HPDE6-E6E7 (cell line): ENCODE data around the gene LRBA.

Experiments
- DNase-seq: peaks from one replicate; pipeline ENCODE4 v3.0.0; 2011; ENCODE audit warnings: missing footprints; ENCODE audit errors: extremely low spot score

The LRBA gene

DNA sequence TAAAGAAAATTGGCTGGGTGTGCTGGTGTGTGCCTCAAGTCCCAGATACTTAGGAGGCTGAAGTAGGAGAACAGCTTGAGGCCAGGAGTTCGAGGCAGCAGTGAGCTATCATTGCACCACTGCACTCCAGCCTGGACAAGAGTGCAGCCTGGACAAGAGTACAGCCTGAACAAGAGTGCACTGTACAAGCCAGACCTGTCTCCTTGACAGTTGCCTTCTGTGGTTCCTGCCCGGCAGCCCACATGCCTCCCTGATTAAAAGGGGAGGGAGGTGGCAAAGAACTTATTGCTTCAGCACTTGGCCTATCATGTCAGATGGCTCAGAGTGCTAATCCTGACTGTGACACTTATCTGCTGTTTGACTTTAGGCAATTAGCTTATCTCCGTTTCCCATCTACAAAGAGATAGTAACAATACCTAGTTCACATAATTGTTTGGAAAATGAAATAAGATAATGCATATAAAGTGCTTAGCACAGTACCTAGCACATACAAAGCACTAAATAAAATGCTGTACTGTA is 687.8 kb downstream of the LRBA start:
- no peak for DNase-seq

DNA sequence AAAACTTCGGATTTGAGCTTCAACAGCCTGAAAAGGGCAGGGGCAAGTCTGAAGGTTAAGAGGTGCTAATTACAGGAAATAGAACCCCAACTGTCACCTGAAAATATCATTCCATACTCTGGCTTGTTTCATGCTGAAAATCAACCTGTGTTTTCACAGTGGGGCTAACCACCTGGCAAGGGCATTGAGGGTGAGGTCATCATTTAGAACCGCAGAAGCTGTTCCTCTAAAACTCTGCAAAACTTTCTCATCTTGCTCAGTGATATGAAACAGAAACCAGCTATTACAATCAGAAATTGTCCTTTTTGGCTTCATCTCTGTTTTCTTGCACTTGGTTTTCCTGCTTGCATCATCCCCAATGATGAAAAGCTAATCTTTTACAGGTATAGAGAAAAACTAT is 689.2 kb downstream of the LRBA start:
- no peak for DNase-seq

DNA sequence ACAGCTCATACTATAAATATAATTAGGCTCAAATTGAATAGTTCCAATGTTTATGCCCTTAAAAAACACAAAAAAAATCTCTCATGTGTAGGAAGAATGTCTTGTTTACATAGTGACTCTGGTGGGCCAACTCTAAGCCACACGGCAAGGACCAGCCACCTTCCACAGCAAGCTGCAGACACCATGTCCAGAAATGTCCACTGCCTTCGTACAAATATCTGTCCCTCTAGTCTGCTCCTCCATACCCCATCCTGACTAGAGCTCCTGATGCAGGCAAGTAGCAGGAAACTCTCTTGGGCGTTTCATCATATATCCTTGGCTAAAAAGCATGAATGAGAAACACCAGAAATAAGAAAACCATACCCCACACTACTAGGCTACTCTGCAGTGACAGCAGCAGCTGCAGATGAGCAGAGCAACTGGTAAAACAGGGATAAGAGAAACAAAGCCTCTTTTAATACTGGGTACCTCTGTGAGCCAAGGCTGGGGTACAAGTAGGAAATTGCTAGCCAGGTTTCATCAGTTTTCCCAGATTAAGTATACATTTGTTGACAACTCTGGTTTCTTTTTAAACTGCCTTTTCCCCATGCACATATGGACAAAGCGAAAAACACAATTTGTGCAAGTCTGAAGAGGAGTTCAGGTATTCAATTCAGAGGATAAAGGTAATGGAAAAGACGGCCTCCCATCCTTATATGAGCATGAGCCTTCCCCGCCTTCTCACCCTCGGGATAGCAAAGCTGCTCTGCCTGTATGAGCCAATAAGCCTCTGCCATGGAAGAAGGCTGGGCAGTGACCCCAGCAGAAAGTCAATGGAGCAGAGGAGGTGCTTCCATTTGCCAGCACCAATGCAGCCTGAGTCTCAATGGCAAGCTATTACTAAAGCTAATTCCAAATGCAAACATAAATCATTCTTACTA is 691.4 kb downstream of the LRBA start:
- no peak for DNase-seq

GRCh38 chr4:150322646-150323045 is 692.4 kb downstream of the LRBA start:
- DNase-seq, result no peak

DNA sequence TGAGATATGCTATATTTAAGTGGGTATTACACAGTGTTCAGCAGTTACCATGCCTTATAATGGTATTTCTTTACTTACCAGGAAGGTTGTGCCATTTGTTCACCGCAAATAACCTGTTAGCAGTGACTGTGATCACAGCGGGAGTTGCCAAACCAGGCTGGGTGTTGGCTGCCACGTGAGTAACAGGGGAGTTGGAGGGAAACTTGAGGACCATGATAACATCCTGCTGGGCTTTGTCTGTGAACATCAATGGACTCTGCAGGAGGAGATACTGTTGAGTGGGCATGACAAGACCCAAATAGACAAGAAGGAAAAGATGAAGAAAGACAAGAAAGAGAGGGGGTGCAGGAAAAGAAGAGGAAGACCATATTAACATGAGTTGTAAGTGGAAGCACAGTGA is 694.0 kb downstream of the LRBA start:
- no peak for DNase-seq

GRCh38 chr4:150318971-150319370 is 696.1 kb downstream of the LRBA start:
- no peak for DNase-seq

GRCh38 chr4:150318527-150318926 is 696.6 kb downstream of the LRBA start:
- DNase-seq, result no peak

DNA sequence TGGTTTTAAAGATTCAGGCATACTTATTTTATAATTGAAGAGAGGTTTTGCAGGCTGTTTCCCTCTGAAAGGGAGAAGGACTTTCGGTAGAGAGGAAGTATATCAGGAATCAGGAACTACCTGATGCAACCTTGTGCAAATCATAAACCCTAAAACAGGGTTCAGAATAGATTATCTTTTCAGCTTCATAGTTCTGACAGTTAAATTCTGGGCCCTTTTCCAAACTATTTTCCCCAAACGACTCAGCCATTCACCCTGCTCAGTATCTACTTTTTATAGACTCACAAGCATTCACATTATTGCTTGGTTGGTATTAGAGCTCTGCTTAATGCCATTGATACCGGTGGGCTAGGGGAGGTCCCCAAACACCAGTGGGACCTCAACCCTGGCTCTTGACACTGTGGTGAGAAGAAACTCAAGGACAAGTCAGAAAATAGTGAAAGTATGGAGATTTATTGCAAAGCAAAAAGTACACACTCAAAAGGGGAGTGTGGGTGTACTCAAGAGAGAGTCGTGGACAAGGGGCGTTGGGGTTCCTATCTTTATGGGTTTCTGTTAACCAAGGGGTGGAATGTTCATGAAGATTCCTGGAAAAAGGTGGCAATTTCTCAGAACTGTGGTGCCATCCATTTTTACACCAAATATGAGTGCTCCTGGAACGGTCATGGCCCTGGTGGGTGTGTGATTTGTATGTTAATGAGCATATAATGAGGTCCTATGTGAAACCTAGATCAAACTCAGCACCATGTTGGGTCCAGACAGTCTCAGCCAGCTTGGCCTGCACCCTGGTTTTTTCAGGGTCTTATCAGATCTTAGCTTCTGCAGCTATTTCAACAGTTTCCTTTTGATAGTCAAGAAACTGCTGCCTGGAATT is 698.5 kb downstream of the LRBA start:
- DNase-seq, result no peak

DNA sequence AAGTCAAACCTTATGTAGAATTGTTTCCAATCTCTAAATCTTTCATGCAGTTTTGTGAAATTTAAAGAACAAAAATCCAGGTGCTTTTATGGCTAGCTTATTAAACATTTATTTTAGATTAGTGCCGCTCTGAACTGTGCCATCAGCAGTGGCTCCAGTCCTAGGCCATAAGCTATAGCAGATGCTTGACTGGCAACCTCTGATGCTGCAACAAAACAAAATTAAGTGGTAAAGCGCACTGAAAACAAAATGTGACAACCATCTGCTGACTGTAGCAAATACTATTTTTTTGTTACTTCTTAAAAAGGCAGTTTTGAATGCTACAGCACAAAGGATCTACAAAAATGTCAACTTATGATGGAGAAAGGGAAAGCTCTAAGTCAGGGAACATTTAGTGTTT is 699.4 kb downstream of the LRBA start:
- DNase-seq, result no peak

- DNase-seq, result no peak
Measured at GRCh38 chr4:150315175-150315574, 699.9 kb downstream of the LRBA start.

- no peak for DNase-seq
Measured at GRCh38 chr4:150314031-150314430, 701.1 kb downstream of the LRBA start.

DNA sequence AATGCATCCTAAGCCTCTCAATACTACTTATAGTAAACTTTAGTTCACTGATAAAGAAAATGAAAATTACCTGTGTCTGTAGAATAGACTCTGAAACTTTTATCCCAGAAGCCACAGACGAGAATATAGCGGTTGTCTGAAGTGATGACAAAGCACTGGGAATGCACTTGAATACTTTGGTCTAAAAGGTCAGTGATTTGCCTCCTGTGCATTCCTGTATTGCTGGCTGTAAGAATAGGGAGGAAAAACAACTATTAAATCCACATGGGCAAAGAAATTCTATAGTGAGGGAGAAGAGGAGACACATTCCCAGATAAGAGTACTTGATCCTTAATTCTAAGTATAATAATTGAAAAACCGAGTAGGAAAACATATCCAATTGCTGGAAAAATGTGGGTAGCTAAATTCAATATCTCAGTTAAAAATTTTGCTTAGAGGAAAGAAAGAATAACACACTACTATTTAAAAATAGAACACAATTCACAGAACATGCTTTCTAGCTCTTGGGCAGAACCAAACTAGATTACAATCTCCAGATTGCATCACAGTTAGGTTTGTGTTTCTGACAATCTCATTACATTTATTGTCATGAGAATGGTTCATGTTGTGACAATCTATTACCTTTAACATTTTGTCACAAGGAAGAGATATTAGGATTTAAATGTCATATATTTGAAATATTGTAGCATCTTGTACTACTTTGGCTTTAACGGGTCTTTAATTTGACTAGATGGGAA is 704.8 kb downstream of the LRBA start:
- no peak for DNase-seq

DNA sequence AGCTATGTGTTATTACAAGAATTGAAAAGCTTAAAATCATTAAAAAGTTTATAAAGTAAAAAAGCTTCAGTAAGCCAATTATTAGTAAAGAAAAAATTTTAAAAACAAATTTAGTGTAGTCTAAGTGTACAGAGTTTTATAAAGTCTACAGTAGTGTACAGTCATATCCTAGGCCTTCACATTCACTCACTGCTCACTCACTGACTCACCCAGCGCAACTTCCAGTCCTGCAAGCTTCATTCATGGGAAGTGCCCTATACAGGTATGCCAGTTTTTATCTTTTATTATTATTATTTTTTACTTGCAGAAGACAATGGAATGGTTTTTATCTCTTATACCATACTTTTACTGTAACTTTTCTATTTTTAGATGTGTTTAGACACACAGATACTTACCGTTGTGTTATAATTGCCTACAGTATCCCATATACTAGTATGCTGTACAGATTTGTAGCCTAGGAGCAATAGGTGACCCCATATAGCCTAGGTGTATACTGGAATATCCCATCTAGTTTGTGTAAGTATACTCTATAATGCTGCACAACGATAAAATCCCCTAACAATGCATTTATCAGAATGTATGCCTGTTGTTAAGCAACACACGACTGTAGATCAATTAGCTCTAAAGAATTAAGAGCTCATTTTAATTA is 706.1 kb downstream of the LRBA start:
- no peak for DNase-seq

- no peak for DNase-seq
Measured at GRCh38 chr4:150306719-150307118, 708.4 kb downstream of the LRBA start.

DNA sequence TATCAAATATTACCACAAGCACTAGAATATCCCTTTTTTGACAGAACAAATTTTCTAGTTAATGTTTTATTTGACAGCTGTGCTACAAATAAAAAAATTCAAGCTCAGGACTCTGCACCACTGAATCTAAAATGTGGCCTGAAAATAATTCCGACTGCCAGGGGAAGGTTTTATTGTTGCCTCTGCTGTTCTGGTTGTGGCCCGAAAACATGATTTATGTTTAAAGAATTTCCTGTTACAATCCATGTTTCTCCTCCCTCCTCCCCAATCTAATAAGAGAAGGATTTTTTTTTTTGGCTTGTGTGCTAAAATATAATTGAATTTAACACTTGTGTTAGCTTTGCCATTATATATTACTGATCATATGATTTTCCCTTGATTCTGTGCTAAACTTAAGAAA is 709.1 kb downstream of the LRBA start:
- DNase-seq, result no peak

- peak; percentile 40 for DNase-seq
Measured at GRCh38 chr4:150302553-150302952, 712.5 kb downstream of the LRBA start.

GRCh38 chr4:150299816-150300215 is 715.3 kb downstream of the LRBA start:
- DNase-seq, result no peak

DNA sequence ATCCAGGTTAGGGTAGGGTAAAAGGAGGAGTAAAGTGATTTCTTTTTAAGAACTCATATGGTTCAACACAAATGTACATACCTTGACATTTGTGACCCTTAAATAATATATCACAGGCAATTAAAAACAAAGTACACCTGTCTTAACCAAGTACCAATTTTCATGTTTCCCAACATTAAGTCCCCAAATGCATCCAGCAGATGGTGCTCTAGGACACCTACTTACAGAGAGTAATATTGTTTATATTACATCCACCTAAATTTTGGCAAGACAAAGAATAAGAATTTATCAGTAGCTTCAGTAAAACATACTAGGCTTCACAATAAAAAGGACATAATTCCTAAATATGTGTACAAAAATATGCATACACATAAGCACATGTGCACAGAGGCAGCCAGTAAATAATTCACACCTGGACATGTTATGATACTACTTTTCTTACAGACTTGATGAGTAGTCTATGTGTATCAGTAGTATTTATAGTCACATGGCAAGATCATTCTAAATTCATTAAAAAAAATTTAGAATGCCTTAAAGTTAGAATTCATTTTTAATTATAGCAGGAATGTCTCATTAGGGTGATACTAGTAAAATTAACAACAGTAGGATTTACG is 717.1 kb downstream of the LRBA start:
- no peak for DNase-seq

DNA sequence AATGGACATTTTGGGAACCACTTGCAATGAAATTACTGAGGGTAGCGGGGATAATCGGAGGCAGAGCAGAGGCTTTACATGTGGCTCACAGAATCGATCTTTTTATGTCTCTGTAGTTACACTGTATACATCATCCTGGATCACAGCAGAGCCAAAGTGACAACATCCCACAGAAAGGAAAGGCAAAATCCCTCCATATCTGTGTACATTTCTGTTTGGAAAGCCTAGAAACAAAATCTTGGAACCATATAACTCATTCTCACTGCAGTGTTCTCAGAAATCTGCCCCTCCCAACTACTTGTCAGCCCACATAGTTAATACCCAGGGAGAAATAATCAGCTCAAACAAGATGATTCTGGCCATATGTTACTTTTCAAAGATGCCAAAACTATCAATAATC is 725.2 kb downstream of the LRBA start:
- no peak for DNase-seq

DNA sequence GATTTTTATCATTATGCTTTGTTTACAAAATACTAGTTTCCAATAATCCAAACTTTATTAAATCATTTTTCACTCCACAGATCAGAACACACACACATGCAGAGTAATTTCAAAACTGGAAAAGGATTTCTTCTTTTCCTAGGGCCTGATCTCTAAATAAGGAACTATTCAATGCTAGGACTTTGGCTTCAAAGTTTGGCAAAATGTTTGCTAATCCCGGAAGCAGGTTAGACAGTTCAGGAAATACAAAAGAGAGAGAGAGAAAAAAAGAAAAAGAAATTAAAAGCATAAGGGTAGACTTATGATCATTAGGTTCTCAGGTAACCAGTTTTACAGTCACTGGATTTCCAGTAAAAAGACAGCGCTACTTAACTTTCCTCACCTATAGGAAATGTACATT is 725.9 kb downstream of the LRBA start:
- no peak for DNase-seq

DNA sequence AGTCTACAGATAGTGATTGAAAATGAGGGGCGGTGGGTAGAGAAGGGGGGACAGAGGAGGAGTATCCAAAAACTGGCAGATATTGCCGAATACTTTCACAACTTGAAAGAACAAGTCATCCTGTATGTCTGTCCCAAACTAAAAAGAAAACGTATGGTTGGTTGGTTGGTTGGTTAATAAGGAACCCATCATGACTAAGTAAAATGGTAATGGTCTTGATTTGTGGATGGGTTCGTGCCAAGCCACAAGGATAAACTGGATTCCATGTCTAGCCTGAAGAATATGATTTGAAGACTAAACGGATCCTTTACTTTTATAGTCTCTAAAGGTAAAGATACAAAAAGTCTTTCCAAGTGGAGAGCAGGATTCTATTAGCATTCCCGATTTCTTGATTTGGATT is 728.4 kb downstream of the LRBA start:
- no peak for DNase-seq
